ENCODE results near the gene TRIM8.
"Not testable (repeated sequence)": the region's sequence is repeated elsewhere in the genome, so short reads cannot be mapped to it uniquely, and the experiment has no call there.

DNA sequence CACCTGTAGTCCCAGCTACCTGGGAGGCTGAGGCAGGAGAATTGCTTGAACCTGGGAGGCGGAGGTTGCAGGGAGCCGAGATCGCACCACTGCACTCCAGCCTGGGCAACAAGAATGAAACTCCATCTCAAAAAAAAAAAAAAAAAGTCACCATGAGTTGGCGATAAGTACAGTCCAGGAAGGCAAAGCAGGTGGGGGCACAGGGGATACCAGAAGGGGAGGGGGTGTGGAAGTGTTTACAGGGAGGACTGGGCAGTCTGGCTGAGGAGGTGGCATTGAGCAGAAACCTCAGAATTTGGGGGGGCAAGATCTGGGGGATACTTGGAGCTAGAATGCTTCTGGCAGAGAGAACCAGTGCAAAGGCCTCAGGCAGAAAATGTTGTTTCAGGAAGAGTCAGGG lies 23.1 kb downstream of the TRIM8 start:
- TF ChIP-seq EZH2 (IDR thresholded peaks at IDR 0.05; ENCODE audit: borderline replicate concordance, low read depth, low read length, severe bottlenecking) = not testable (repeated sequence)
- TF ChIP-seq, protein P1, sequence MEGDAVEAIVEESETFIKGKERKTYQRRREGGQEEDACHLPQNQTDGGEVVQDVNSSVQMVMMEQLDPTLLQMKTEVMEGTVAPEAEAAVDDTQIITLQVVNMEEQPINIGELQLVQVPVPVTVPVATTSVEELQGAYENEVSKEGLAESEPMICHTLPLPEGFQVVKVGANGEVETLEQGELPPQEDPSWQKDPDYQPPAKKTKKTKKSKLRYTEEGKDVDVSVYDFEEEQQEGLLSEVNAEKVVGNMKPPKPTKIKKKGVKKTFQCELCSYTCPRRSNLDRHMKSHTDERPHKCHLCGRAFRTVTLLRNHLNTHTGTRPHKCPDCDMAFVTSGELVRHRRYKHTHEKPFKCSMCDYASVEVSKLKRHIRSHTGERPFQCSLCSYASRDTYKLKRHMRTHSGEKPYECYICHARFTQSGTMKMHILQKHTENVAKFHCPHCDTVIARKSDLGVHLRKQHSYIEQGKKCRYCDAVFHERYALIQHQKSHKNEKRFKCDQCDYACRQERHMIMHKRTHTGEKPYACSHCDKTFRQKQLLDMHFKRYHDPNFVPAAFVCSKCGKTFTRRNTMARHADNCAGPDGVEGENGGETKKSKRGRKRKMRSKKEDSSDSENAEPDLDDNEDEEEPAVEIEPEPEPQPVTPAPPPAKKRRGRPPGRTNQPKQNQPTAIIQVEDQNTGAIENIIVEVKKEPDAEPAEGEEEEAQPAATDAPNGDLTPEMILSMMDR (IDR thresholded peaks at IDR 0.05; ENCODE audit: extremely low read depth in 1 of 2, insufficient read depth in 1 of 2, low read depth in 1 of 2, low read length in 2 of 2) = not testable (repeated sequence)

Measured in endothelial cell of umbilical vein (primary cell).